Muscle layer of duodenum (tissue), 2 donors: Measurements from ENCODE around the gene NAMPT.
"Not testable (repeated sequence)": the region's sequence is repeated elsewhere in the genome, so short reads cannot be mapped to it uniquely, and the experiment has no call there.

ENCODE experiments used
- H3K27ac ChIP-seq: one replicate; pipeline ENCODE4 v1.7.0; 2013; ENCODE audit warnings: mild to moderate bottlenecking, low read length
- H3K27me3 ChIP-seq: one replicate; pipeline ENCODE4 v1.7.0; 2013; ENCODE audit warnings: low read depth, mild to moderate bottlenecking, control low read depth, low read length
- H3K36me3 ChIP-seq, 2 donors: one replicate each; pipeline ENCODE4 v1.7.0; 2013; ENCODE audit warnings: low read length in 2 of 2, control low read depth in 1 of 2, mild to moderate bottlenecking in 1 of 2; ENCODE audit not compliant: insufficient read depth in 2 of 2, control insufficient read depth in 1 of 2
- H3K4me1 ChIP-seq, 2 donors: one replicate each; pipeline ENCODE4 v1.7.0; 2013; ENCODE audit warnings: low read length in 2 of 2, mild to moderate bottlenecking in 2 of 2, control low read depth in 1 of 2, moderate library complexity in 1 of 2; ENCODE audit not compliant: insufficient read depth in 2 of 2, control insufficient read depth in 1 of 2
- H3K4me3 ChIP-seq, 2 donors: one replicate each; pipeline ENCODE4 v1.7.0; 2013; ENCODE audit warnings: low read length in 2 of 2, low read depth in 1 of 2, mild to moderate bottlenecking in 1 of 2
- H3K9me3 ChIP-seq, 2 donors: one replicate each; pipeline ENCODE4 v1.7.0; 2013; ENCODE audit warnings: low read length in 2 of 2, control low read depth in 1 of 2, mild to moderate bottlenecking in 1 of 2; ENCODE audit not compliant: control insufficient read depth in 1 of 2
- donor health status: healthy.

The NAMPT gene

GRCh38 chr7:106284714-106285050 lies at the start of gene NAMPT:
NAMPT (minus strand) TSS chr7:106284983; CDS start chr7:106284884, 99 bp downstream.
- Histone ChIP-seq H3K4me1 (peaks cover 0 to 3% of the 10 kb centered on the region in 2 donors), H3K36me3 (no peaks in the 10 kb centered on the region), H3K27ac (peak within 1 kb of the TSS; percentile 100), H3K4me3 (peak within 1 kb of the TSS; percentile 81 to 97), H3K27me3 (no peaks in the 10 kb centered on the region), H3K9me3 (no peaks in the 10 kb centered on the region)

- Histone ChIP-seq H3K36me3 (no peaks in the 10 kb centered on the region), H3K27me3 (no peaks in the 10 kb centered on the region), H3K4me1 (peaks cover 8 to 12% of the 10 kb centered on the region in 2 donors), H3K9me3 (no peaks in the 10 kb centered on the region), H3K27ac (no peak overlapping the region), H3K4me3 (no peak overlapping the region)
These were observed 47.4 kb upstream of the NAMPT start for GRCh38 chr7:106332201-106332600.

GRCh38 chr7:106331441-106332175 lies 46.8 kb upstream of the NAMPT start:
- Histone ChIP-seq H3K4me3 (no peak overlapping the region), H3K36me3 (no peaks in the 10 kb centered on the region), H3K27me3 (no peaks in the 10 kb centered on the region), H3K27ac (no peak overlapping the region), H3K4me1 (peaks cover 8 to 12% of the 10 kb centered on the region in 2 donors), H3K9me3 (no peaks in the 10 kb centered on the region)

DNA sequence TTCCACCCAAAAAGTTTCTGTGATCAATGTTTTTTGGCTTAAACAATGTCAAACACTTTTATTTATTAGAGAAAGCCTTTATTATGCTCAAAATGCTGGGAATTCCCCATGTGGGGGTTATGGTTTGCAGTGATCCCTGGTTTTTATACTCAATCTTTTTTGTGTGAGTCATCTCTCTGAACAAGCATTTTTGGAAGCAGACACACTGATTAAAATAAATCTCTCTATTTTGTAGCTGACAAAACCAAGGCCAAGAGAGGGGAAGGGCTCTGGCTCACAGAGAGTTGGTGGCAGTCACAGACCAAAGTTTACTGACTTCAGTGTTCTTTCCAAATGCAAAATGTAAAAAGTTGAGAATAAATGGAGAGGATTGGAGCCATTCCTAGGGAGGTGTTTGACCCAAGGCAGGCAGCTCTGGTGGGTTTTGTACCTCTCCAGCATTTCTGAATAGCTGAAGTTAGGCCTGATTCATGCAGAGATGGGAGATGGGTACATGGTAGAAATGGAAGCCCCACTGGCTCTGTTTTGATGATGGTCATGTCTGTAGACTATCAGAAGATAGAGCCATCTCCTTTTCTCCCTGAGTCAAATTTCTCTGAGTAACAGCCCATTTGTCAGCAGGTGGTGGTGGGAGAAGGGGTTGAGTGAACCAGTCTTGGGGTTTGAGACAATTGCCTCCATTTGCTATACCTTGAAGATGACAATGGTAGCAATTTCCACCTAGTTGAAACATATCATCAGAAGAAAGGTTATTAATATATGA lies 45.4 kb upstream of the NAMPT start:
- H3K27ac ChIP-seq = no peak overlapping the region
- no peak overlapping the region for H3K4me3 ChIP-seq
- H3K4me1 ChIP-seq = peaks cover 8 to 12% of the 10 kb centered on the region in 2 donors
- no peaks in the 10 kb centered on the region for H3K36me3 ChIP-seq
- H3K27me3 ChIP-seq = no peaks in the 10 kb centered on the region
- no peaks in the 10 kb centered on the region for H3K9me3 ChIP-seq

DNA sequence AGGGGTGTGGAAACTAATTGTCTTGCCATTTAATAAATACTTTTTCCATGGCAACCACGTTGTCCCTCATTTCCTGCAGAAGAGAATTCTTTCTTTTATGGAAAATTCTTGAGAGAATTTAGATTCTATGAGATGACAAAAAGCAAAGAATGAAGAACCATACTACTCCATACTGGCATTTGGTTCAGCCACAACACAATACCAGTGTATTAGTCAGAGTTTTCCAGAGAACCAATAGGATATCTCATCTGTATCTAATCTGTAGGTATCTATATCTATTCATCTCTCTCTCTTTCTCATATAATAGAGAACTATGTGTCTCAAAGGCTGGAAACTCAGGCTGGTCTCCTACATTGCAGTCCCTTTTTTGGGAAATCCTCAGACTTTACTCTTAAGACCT lies 44.6 kb upstream of the NAMPT start:
- no peak overlapping the region for H3K4me3 ChIP-seq
- no peaks in the 10 kb centered on the region for H3K36me3 ChIP-seq
- peaks cover 8 to 12% of the 10 kb centered on the region in 2 donors for H3K4me1 ChIP-seq
- no peaks in the 10 kb centered on the region for H3K27me3 ChIP-seq
- no peaks in the 10 kb centered on the region for H3K9me3 ChIP-seq
- no peak overlapping the region for H3K27ac ChIP-seq

GRCh38 chr7:106327538-106328481 lies 43.0 kb upstream of the NAMPT start:
- Histone ChIP-seq H3K4me1 (peaks cover 8 to 12% of the 10 kb centered on the region in 2 donors), H3K27me3 (no peaks in the 10 kb centered on the region), H3K9me3 (no peaks in the 10 kb centered on the region), H3K27ac (no peak overlapping the region), H3K4me3 (no peak overlapping the region), H3K36me3 (no peaks in the 10 kb centered on the region)

DNA sequence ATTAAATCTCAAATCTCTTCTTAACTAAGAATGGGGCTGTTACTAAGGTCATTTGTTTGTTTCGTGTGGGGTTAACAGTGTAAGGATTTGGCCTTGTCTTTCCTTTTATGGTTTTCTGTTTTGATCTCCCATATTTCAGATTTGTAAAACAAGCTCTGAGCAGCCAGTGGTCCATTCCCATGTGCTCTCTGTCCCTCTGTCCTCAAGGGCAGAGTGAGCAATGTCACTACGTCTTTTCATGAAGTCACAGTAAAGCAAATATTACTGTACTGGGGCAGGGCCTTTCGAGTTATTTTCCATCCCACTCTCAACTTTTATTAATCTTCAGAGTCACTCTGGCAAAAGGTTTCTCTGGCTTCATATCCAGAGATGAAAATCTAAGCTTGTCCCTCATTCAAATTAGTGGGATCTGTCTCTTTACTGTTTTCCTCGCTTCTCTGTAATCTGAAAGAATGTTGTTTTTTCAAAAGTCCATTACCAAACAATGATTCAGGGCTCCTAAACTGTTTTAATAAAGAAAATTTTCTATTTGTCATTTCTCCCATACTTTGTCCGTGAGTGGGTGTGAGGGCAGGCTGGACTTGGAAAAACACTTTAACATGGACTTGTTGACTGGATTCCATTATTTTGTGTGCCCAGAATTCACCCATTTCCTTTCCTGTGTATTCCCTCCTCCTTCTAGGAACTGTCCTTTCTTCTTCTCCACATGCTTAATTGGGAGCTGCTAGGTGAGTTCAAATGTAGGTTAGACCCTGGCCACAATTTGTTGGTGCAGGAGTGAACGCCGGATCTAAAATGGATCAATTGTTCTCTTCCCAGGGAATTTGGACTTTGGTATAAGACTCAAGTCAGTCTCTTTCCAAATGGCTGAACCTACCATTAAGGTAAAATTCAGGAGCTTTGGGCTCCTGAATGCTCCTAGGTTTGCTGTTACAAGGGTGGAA lies 42.1 kb upstream of the NAMPT start:
- H3K27me3 ChIP-seq = no peaks in the 10 kb centered on the region
- H3K4me3 ChIP-seq = no peak overlapping the region
- H3K9me3 ChIP-seq = no peaks in the 10 kb centered on the region
- H3K36me3 ChIP-seq = no peaks in the 10 kb centered on the region
- H3K27ac ChIP-seq = no peak overlapping the region
- peaks cover 8 to 12% of the 10 kb centered on the region in 2 donors for H3K4me1 ChIP-seq

GRCh38 chr7:106324509-106324908 lies 39.7 kb upstream of the NAMPT start:
- H3K9me3 ChIP-seq, H3K36me3 ChIP-seq, H3K4me1 ChIP-seq, H3K27me3 ChIP-seq, H3K4me3 ChIP-seq, H3K27ac ChIP-seq: not testable (repeated sequence)

GRCh38 chr7:106320254-106320770 lies 35.5 kb upstream of the NAMPT start:
- H3K9me3 ChIP-seq, H3K36me3 ChIP-seq, H3K4me3 ChIP-seq, H3K27me3 ChIP-seq, H3K27ac ChIP-seq, H3K4me1 ChIP-seq: not testable (repeated sequence)

GRCh38 chr7:106318482-106318881 lies 33.7 kb upstream of the NAMPT start:
- Histone ChIP-seq H3K9me3 (no peaks in the 10 kb centered on the region), H3K27me3 (no peaks in the 10 kb centered on the region), H3K4me3 (no peak overlapping the region), H3K4me1 (no peaks in the 10 kb centered on the region), H3K36me3 (no peaks in the 10 kb centered on the region), H3K27ac (no peak overlapping the region)
